GM19023 (cell line): ENCODE data around the gene NPW.
A peak's percentile ranks its signal among the peaks of the same experiment; 100 is the strongest.
"Not testable (repeated sequence)": the region's sequence is repeated elsewhere in the genome, so short reads cannot be mapped to it uniquely, and the experiment has no call there.

Experiments used
- ATAC-seq: cut with Tn5 transposase; IDR thresholded peaks from one replicate; pipeline ENCODE4 v1.9.1; 2021; ENCODE audit warnings: mild to moderate bottlenecking, moderate library complexity; ENCODE audit not compliant: unreplicated experiment

Gene NPW

DNA sequence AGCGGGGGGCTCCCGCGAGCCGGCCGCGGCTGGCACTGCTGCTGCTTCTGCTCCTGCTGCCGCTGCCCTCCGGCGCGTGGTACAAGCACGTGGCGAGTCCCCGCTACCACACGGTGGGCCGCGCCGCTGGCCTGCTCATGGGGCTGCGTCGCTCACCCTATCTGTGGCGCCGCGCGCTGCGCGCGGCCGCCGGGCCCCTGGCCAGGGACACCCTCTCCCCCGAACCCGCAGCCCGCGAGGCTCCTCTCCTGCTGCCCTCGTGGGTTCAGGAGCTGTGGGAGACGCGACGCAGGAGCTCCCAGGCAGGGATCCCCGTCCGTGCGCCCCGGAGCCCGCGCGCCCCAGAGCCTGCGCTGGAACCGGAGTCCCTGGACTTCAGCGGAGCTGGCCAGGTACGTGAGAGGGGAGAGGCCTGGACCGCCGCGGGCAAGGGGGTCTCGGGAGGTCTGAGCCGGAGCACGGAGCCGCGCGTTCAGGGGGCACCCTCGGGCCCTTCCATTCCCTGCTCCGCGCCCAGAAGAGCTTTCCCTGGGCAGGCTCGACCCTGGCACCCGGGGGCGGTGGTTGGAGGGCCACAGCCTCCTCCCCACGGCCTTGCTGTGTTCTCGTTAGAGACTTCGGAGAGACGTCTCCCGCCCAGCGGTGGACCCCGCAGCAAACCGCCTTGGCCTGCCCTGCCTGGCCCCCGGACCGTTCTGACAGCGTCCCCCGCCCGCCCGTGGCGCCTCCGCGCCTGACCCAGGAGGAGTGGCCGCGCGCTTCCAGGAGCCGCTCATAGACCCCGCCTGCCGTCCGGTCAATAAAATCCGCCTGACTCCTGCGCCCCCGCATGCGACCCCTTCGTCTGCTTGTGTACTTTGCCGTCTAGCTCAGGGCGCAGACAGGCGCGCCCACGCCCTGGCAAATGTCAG is 591 bp downstream of the NPW start:
- no peak for ATAC-seq

DNA sequence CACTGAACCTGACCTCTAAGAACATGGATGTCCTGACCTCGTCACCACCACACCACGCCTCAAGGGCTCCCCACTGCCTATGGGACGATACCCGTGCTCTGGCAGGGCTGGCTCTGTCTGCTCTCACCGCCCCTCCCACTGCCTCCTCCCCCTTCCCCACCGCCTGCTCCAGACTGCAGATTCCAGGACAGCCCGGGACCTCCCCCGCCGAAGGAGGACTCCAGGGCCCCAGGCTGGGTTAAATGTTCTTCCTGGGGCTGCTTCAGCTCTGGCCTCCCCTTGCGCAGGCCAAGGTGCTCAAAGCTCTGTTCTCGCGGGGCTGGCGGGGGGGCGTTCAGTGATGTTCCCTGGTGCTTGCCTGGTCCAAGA is 3.1 kb downstream of the NPW start:
- peak; percentile 7 for ATAC-seq

DNA sequence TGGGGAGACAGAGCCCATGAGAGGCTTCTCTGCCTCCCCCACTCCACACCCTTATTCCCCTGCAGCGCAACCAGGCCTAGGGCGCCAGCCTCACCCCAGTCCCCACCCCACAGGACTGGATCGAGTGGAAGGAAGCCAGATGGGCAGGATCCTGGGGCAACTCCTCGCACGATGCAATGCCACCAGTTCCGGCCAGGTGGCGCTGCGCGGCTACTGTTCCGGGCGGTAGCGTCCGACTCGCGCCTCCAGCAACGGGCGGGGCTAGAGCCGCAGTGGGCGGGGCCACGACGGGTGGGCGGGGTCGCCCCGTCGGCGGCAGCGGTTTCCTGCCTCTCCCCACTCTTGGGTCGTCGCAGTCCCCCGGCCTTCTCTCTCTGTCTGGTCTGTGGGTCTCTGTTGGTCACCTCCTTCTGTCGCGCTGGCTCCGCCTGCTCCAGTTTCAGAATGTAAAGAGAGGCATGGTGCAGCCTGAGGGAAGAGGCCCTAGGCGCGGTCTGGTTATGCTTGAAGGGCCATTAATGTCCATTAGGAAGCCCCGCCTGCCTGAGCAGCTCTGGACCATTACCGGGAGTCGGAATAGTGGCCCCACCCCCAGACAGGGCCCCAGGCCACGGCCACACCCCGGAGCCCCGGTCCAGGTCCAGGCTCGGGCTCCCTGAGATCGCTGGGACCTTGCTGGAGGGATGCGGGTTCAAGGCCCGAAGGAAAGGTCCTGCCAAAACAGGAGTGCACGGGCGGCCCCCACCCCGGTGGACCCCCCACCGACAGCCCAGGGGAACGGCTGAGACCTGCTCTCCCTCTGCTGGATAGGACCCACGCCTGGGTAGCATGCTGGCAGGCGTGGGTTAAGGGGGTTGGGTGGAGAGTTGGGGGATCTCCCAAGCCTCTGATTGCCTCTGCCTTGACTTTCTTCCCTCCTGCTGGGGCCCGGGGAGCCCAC is 3.8 kb downstream of the NPW start:
- ATAC-seq: peak; percentile 66

GRCh38 chr16:2024032-2024420 is 4.4 kb downstream of the NPW start:
- no peak for ATAC-seq

GRCh38 chr16:2025251-2025650 is 5.7 kb downstream of the NPW start:
- ATAC-seq: no peak

GRCh38 chr16:2025878-2026460 is 6.4 kb downstream of the NPW start:
- no peak for ATAC-seq

DNA sequence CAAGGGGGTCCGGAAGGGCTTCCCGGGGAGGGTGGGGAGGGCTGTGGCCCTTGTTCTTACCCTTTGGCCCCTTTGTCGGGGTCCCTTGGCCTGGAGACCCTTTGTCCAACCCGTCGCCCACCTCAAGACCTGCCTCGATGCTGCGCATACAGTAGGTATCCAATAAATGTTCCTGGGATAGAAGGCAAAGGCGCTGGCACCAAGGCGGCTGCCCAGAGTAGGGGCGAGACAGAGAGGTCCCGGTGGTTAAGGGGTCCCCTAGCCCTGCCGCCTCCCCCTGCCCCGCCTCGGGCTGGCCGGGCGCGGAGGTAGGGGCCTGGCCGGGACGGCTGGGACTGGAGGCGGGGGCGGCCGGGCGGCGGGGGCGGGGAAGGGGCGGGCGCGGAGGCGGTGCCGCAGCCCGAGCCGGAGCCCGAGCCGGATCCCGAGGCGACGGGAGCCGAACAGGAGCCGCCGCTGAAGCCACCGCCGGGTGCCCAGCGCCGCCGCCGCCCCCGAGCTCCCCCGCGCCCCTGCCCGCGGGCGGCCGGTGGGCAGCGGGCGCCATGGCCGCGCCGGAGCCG is 7.0 kb downstream of the NPW start, which contains the start of gene NHERF2:
NHERF2 (plus strand) TSS at position 442 of the 563 bp plus-strand sequence; CDS start at position 546, 104 bp downstream.
- ATAC-seq: no peak

- no peak for ATAC-seq
Measured at GRCh38 chr16:2027024-2028010, 7.7 kb downstream of the NPW start.

DNA sequence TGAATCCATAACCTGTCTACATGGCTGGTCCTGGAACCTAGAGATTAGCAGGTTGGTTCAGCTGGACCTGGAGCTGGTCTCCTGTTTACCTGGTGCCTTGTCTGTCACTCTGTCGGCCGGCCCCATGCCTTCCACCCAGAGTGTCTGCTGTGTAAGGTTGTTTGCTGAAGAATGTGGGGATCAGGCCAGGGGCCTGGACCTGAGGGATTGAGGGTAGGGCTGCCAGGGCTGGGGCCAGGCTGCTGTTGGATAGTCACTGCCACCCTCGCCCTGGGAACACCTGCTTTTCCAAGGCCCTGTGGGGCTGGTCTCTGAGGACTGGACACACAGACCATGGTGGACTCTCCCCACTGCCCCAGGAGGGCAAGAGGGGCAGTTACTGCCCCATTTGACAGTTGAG is 8.6 kb downstream of the NPW start:
- ATAC-seq: no peak

- ATAC-seq: no peak
Measured at GRCh38 chr16:2028620-2029220, 9.1 kb downstream of the NPW start.

DNA sequence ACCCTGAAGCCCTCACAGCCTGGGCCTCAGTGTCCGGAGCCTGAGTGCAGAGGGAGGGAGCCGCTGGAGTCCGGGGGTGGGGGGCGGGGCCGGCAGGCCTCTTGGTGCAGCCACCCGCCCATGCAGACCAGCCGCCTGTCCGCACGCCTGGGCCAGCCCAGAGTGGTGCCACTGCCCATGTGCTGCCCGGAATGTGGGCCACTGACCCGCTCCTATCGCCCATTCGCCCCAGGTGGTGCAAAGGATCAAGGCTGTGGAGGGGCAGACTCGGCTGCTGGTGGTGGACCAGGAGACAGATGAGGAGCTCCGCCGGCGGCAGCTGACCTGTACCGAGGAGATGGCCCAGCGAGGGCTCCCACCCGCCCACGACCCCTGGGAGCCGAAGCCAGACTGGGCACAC is 9.8 kb downstream of the NPW start:
- no peak for ATAC-seq

- ATAC-seq: no peak
Measured at GRCh38 chr16:2030036-2030435, 10.5 kb downstream of the NPW start.

DNA sequence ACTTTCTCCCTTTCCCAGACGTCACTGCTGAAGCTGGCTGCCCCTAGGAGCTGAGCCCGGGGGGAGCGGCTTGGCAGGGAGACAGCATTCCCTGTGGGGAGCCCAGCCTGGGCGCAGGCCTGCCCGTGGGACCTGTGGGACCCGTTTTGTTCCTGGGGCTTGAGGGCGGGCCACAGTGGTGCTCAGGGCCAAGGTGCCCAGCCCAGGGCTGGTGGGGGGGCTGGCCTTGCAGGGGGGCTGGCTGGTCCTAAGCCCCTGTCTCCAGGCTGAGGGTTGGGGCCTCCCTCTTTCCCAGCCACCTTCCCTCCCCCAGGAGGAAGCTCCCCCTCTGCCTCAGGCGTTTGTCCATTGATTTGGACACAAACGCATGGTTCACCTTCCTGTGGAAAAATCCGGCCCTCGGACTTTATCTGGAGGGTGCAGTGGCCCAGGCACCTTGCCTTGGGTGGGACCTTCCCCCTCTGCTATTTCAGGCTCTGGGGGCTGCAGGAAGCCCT is 11.5 kb downstream of the NPW start:
- no peak for ATAC-seq

DNA sequence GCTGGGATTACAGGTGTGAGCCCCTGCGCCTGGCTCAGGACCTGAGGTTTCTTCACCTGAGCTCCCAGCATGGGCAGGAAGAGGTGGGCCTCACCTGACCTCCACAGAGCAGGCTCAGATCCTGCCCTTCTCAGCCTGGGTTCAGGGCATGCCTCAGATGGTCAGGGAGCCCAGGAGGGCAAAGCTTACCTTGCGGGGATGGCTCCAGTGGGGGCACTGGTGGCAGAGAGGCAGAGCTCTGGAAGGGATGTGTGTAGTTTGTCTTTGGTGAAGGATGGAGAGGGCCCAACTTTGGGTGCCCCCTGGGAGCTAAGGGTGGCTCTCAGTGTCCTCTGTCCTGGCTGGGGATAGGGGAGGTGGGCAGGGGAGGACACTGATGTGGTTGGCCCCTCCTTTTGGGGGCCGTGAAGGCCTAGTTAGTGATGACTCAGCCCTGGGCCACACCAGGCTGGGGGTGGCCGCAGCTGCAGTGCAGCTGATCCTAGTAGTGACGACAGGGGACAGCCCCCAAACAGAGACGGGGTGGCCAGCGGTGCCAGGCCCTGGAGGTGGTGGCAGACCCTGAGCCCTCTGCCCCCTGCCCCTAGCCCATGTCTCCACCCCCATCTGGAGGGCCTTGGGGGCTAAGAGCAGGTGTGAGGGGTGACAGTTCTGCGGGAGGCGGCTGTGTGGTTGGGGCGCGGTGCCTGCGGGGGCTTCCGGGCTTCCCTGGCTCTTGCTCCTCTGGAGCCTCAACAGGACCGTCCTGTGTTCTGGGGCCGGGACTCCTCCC is 12.9 kb downstream of the NPW start:
- ATAC-seq: no peak

- ATAC-seq: no peak
Measured at GRCh38 chr16:2033057-2033908, 13.7 kb downstream of the NPW start.

- not testable (repeated sequence) for ATAC-seq
Measured at GRCh38 chr16:2033909-2034695, 14.5 kb downstream of the NPW start.
